Measurements from ENCODE around the gene SNTG2.

The SNTG2 gene

DNA sequence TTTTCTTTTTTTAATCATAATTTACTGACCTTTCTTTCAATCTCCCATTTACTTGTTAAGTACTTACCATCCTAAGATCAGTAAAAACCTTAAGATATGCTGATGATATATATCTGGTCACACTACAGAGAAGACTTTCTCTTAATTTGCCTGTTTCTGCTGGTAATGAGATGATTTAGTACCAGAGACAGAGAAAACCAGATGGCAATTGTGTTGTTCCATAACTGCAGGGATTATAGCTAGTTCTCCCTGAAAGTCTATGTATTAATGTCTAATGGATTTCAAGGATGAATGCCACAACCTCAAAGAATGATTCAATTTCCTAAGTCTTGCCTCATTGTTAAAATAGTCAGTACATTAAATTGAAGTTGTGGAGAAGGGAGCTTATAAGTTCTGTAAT is 40.3 kb downstream of the SNTG2 start:
- TF ChIP-seq POLR2AphosphoS5 (IDR thresholded peaks at IDR 0.05; ENCODE audit: low read depth, low read length) (no peak), TAF1 (IDR thresholded peaks at IDR 0.05; ENCODE audit: borderline replicate concordance, insufficient read depth, low read length) (no peak), REST (IDR thresholded peaks at IDR 0.05; ENCODE audit: insufficient read depth in 1 of 2, low read depth in 2 of 2, low read length in 2 of 2) (no peak), SIN3A (IDR thresholded peaks at IDR 0.05; ENCODE audit: borderline replicate concordance, insufficient read depth, low read length) (no peak), FOXP2 (optimal IDR thresholded peaks at IDR 0.05; ENCODE audit: borderline replicate concordance, extremely low read depth, extremely low read length, insufficient read depth) (no peak)

DNA sequence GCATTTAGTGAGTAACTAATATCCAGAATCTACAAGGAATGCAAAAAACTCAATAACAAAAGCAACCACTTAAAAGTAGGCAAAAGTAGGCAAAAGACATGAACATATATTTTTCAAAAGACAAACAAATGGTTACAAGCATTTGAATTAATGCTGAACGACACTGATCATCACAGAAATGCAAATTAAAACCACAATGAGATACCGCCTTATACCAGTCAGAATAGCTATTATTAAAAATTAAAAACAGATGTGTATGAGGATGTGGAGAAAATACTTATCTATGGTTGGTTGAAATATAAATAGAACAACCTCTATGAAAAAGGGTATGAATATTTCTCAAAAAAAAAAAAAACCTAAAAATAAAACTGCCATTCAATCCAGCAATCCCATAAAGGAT is 51.7 kb downstream of the SNTG2 start:
- TF ChIP-seq POLR2AphosphoS5 (IDR thresholded peaks at IDR 0.05; ENCODE audit: low read depth, low read length) (no peak), FOXP2 (optimal IDR thresholded peaks at IDR 0.05; ENCODE audit: borderline replicate concordance, extremely low read depth, extremely low read length, insufficient read depth) (no peak), REST (IDR thresholded peaks at IDR 0.05; ENCODE audit: insufficient read depth in 1 of 2, low read depth in 2 of 2, low read length in 2 of 2) (no peak), SIN3A (IDR thresholded peaks at IDR 0.05; ENCODE audit: borderline replicate concordance, insufficient read depth, low read length) (no peak), TAF1 (IDR thresholded peaks at IDR 0.05; ENCODE audit: borderline replicate concordance, insufficient read depth, low read length) (no peak)

DNA sequence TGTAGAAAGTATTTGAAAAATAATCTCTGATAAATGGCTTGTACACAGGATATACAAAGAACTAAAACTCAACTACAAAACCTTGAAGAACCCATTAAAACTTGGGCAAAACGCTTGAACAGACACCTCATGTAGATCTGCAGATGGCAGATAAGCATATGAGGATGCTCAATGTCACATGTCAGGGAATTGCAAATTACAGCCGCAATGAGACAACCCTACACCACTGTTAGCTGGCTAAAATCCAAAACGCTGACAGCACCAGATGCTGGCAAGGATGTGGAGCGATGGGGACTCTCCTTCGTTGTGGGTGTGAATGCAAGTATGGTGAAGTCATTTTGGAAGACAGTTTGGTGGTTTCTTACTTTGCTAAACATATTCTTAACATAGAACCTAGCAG is 53.7 kb downstream of the SNTG2 start:
- TF ChIP-seq SIN3A (IDR thresholded peaks at IDR 0.05; ENCODE audit: borderline replicate concordance, insufficient read depth, low read length) (no peak), POLR2AphosphoS5 (IDR thresholded peaks at IDR 0.05; ENCODE audit: low read depth, low read length) (no peak), TAF1 (IDR thresholded peaks at IDR 0.05; ENCODE audit: borderline replicate concordance, insufficient read depth, low read length) (no peak), REST (IDR thresholded peaks at IDR 0.05; ENCODE audit: insufficient read depth in 1 of 2, low read depth in 2 of 2, low read length in 2 of 2) (no peak), FOXP2 (optimal IDR thresholded peaks at IDR 0.05; ENCODE audit: borderline replicate concordance, extremely low read depth, extremely low read length, insufficient read depth) (no peak)

DNA sequence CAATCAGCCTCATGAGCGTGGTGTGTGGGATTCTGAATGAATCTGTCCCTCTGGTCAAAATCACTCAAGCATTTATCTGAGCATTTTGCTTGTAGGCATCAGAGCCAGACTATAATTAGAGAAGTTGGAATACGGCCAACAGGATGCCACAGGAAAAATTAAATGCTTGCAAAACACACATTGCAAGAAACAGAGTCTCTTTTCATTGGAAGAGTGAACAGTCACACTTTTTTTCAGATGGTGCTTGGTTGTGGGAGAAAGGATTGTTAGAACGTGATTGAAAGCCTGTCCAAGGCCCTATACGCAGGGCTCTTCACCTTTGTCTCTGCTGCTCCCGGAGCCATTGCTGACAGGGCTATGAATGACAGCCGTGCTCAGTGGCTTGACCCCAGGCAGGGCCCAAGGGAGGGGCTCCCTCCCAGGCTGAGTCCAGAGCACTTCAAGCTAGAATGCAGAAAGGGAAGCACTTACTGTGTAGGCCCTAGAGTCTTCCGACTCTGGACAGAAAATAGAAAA is 59.8 kb downstream of the SNTG2 start:
- TF ChIP-seq SIN3A (IDR thresholded peaks at IDR 0.05; ENCODE audit: borderline replicate concordance, insufficient read depth, low read length) (no peak), FOXP2 (optimal IDR thresholded peaks at IDR 0.05; ENCODE audit: borderline replicate concordance, extremely low read depth, extremely low read length, insufficient read depth) (no peak), REST (IDR thresholded peaks at IDR 0.05; ENCODE audit: insufficient read depth in 1 of 2, low read depth in 2 of 2, low read length in 2 of 2) (no peak), POLR2AphosphoS5 (IDR thresholded peaks at IDR 0.05; ENCODE audit: low read depth, low read length) (no peak)

GRCh38 chr2:1011006-1011405 is 60.4 kb downstream of the SNTG2 start:
- no peak for TF ChIP-seq POLR2AphosphoS5 (IDR thresholded peaks at IDR 0.05; ENCODE audit: low read depth, low read length)
- TF ChIP-seq TAF1 (IDR thresholded peaks at IDR 0.05; ENCODE audit: borderline replicate concordance, insufficient read depth, low read length), result no peak
- no peak for TF ChIP-seq SIN3A (IDR thresholded peaks at IDR 0.05; ENCODE audit: borderline replicate concordance, insufficient read depth, low read length)
- TF ChIP-seq FOXP2 (optimal IDR thresholded peaks at IDR 0.05; ENCODE audit: borderline replicate concordance, extremely low read depth, extremely low read length, insufficient read depth), result no peak
- TF ChIP-seq REST (IDR thresholded peaks at IDR 0.05; ENCODE audit: insufficient read depth in 1 of 2, low read depth in 2 of 2, low read length in 2 of 2), result no peak
